GM12865 (cell line): ENCODE data around the gene RARRES1.
A peak's percentile ranks its signal among the peaks of the same experiment; 100 is the strongest.

Source experiments
- DNase-seq: peaks from one replicate; pipeline ENCODE4 v3.0.0; 2010; ENCODE audit warnings: low read depth
- H3K4me3 ChIP-seq: 2 replicates; pipeline ENCODE4 v1.5.1; 2011; ENCODE audit warnings: mild to moderate bottlenecking, low read depth, low read length, control low read depth
- TF ChIP-seq, protein P1 (sequence below): IDR thresholded peaks from 2 replicates; pipeline ENCODE4 v1.5.1; 2011; ENCODE audit warnings: low read length, control low read depth, low read depth, inconsistent platforms; ENCODE audit not compliant: insufficient read depth; ENCODE audit errors: missing control alignments

Gene RARRES1

DNA sequence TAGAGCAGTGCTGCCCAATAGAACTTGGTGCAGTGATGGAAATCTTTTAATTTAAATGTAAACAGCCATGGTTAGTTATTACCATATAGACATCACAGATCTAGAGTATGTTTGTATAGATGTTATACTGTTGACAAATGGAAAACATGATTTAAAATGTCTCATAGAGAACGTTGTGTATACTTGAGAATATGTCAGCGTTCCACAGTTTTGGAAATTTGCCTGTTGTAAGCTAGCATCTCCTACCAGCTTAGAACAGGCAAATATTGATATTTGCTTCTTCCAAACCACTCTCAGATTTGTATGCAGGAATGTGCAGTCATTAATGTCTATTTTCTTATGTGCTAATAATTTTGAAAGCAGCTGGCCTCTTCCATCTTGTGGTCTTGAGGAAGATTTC lies 51.4 kb downstream of the RARRES1 start:
- TF ChIP-seq, protein P1, sequence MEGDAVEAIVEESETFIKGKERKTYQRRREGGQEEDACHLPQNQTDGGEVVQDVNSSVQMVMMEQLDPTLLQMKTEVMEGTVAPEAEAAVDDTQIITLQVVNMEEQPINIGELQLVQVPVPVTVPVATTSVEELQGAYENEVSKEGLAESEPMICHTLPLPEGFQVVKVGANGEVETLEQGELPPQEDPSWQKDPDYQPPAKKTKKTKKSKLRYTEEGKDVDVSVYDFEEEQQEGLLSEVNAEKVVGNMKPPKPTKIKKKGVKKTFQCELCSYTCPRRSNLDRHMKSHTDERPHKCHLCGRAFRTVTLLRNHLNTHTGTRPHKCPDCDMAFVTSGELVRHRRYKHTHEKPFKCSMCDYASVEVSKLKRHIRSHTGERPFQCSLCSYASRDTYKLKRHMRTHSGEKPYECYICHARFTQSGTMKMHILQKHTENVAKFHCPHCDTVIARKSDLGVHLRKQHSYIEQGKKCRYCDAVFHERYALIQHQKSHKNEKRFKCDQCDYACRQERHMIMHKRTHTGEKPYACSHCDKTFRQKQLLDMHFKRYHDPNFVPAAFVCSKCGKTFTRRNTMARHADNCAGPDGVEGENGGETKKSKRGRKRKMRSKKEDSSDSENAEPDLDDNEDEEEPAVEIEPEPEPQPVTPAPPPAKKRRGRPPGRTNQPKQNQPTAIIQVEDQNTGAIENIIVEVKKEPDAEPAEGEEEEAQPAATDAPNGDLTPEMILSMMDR, result no peak
- H3K4me3 ChIP-seq, result no peak overlapping the region
- DNase-seq, result no peak

DNA sequence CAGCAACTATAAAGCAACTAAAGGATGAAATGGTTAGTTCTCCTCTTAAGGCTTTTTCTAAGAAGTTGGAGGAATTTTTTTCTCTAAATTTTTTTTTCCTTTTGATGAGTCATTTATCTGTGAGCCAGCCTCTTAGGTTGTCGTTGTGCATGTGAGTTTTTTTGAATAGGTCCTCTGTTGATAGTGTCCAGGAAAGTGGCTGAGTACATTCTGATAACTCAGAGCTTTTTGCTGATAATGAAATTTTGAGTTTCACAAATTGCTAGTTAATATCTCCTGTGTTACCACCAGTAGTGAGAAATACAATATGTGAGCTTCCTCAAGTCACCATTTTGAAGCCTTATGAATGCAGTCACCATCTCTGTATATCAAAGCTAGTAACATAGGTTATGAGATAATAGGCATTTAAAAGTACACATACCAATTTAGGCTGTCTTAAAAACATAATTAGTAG lies 52.7 kb downstream of the RARRES1 start:
- TF ChIP-seq, protein P1, result no peak
- H3K4me3 ChIP-seq, result no peak overlapping the region
- DNase-seq, result no peak

DNA sequence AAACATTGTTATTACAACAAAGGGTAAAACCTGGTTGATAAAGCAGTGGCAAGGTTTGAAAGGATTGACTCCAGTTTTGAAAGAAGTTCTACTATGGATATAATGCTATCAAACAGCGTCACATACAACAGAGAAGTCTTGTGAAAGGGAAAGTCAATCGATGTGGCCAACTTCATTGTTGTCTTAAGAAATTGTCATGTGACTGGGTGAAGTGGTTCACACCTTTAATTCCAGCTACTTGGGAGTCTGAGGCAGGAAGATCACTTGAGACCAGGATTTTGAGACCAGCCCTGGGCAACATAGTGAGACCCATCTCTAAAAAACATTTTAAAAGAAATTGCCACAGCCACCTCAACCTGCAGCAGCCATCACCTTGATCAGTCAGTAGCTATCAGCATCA lies 53.6 kb downstream of the RARRES1 start:
- no peak overlapping the region for H3K4me3 ChIP-seq
- DNase-seq, result no peak
- TF ChIP-seq, protein P1, result no peak

DNA sequence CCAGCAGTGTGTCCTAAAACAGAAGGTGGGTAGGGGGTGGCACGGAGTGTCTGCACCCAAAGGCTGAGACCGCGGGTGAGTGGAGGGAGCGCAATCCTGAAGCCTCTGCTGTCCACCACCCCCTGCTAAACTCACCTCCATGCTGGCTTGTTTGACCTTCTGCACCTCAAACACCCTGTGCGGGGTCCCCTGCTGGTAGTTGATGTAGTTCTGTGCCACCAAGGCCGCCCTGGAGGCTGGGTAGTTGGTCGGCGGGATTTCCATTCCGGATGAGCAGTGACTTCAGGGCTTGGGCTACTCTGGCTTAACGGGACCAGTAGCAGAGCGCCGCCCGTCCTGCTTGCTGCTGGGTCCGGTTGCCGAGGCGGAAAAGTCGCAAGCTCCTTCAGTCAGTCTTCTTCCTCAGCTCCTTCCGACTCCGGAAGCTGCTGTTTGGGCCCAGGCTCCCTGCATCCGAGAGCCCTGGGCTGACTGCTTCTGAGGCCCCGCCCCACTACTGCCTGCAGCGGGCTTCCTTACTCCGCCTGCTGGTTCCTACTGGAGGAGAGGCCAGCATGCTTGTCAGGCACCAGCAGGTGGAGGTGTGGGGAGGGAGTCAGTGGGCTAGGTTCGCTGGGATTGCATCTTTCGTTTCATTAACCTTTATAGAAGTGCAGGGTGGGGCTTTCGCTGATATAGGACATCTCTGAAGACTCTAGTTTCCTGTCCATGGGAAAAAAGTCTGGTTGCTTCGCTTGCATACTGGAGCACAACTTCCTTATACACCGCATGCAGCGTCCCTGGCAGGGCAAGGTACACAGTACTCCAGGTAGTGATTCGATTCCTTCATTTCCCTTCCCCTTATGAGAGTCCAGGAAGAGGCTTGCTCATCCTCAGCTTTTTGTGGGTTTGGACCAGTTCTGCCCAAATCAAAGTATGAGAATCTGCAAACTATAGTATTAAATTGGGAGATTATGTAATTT lies 59.8 kb downstream of the RARRES1 start, which contains the start of gene LXN:
Gene LXN, minus strand, starts transcription at position 434 of the 962 bp plus-strand sequence. Its CDS starts 170 bp downstream, at position 264.
- H3K4me3 ChIP-seq, result peak within 1 kb of the TSS; percentile 67
- peak; percentile 91 for DNase-seq
- TF ChIP-seq, protein P1, result peak; percentile 61

DNA sequence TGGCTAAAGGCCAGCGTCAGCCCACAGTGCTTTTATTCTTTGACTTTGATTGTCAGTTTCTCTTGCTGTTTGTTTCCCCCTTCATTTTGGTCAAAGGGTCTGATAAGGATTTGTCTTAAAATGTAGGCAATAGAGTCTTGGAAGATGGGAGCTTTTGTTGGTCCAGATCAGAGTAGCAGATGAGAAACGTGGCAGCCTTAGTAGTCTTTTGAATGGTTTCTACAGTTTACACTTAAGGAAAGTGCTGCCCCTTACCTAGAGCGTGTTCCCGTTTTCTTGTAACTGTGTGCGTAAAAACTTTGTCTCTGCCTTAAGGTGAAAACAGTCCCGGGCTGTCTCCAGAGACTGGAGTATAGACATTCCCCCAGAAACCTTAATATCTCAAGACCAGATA lies 60.4 kb downstream of the RARRES1 start:
- DNase-seq, result peak; percentile 2
- peak overlapping the region; percentile 67 for H3K4me3 ChIP-seq
- TF ChIP-seq, protein P1, result no peak

DNA sequence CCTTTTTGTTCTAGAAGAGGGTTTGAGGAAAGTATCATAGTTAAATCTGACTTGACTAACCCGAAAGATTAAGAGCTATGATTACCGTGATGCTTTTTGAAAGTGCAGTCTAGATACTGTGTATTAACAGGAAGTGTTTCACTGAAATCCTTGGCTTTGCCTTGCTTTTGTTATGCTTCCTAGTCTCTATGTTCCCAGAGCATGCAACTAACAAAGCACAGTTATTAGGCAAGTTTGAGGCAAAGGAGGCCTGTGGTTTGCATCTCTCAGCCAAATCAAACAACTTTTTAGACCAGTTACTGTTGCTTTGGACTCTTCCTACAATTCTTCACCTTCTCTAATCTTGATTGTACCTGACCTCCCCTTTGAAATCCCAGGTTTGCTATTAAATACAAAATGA lies 63.8 kb downstream of the RARRES1 start:
- TF ChIP-seq, protein P1, result no peak
- no peak overlapping the region for H3K4me3 ChIP-seq
- no peak for DNase-seq
